ENCODE data around the gene ACY1. TPM values are rescaled to one million over a fixed set of nuclear protein-coding genes. Genes with fewer than 3 reads are reported as not detected.

The ACY1 gene
- total and polyA plus RNA-seq, 10 of the 15 experiments (the other 5 are each of a cell fraction or from before 2014, with no cell fraction given) = 18.5 to 42.2 (median 27.8) TPM

DNA sequence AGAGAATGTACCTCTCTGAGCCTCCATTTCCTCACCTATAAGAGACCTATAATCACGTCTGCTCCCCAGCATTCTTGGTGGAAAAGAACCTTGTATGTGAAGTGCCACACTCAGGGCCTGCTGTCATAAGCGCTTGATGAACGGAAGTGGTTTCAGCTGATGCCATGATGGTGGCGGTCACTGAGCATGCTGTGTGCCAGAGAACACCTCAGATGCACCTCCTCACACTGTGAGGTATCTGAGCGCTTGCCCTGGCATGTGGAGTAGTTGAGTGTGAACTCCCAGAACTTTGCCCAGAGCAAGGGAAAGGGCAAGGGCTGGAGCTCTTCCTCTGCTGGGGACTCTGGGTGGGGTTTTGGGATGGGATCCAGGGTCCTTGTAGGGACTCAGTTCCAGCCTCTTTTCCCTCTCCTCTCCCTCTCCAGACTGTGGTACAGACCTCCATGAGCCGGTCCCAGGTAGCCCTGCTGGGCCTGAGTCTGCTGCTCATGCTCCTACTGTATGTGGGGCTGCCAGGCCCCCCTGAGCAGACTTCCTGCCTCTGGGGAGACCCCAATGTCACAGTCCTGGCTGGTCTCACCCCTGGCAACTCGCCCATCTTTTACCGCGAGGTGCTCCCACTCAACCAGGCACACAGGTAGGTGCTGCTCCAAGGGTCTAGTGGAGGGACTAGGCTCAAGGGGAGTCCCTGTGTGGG lies 5.7 kb upstream of the ACY1 start:
- no peak for ATAC-seq
- H3K4me1 ChIP-seq (ENCODE audit: control insufficient read depth, insufficient read depth, low read length) = peaks cover 18% of the 10 kb centered on the region
- no peak overlapping the region for H3K4me3 ChIP-seq
- H3K4me2 ChIP-seq (ENCODE audit: control insufficient read depth, insufficient read depth) = no peak overlapping the region
- H3K36me3 ChIP-seq (ENCODE audit: control insufficient read depth in 2 of 2, insufficient read depth in 2 of 2, low read length in 1 of 2) = no peaks in the 10 kb centered on the region
- 87% methylated on average over 9 of the region's 9 CpGs for WGBS (ENCODE audit: insufficient coverage, insufficient replicate concordance, low lambda C conversion rate, missing lambda C conversion rate)
- H3K9ac ChIP-seq (ENCODE audit: control insufficient read depth, insufficient read depth, low read length) = no peak overlapping the region
- peaks cover 8% of the 10 kb centered on the region for H3K79me2 ChIP-seq (ENCODE audit: control insufficient read depth, insufficient read depth, low read length)
- TF ChIP-seq RELA (IDR thresholded peaks at IDR 0.05; ENCODE audit: borderline replicate concordance, partially characterized antibody) = no peak
- no peak for TF ChIP-seq TCF7 (IDR thresholded peaks at IDR 0.05; ENCODE audit: borderline replicate concordance)
- no peak for TF ChIP-seq NFXL1 (IDR thresholded peaks at IDR 0.05; ENCODE audit: borderline replicate concordance)
- no peak for TF ChIP-seq CBFB (IDR thresholded peaks at IDR 0.05; ENCODE audit: low read depth)
- no peak for TF ChIP-seq ZNF207 (IDR thresholded peaks at IDR 0.05; ENCODE audit: borderline replicate concordance)
- no peak for TF ChIP-seq SMAD1 (IDR thresholded peaks at IDR 0.05; ENCODE audit: low read depth, partially characterized antibody)
- TF ChIP-seq BCL3 (IDR thresholded peaks at IDR 0.05; ENCODE audit: borderline replicate concordance, insufficient read depth, low read depth, low read length, poor library complexity, severe bottlenecking) = no peak
- no peak for TF ChIP-seq E2F8 (IDR thresholded peaks at IDR 0.05; ENCODE audit: low read depth, partially characterized antibody)
- TF ChIP-seq, protein P1, sequence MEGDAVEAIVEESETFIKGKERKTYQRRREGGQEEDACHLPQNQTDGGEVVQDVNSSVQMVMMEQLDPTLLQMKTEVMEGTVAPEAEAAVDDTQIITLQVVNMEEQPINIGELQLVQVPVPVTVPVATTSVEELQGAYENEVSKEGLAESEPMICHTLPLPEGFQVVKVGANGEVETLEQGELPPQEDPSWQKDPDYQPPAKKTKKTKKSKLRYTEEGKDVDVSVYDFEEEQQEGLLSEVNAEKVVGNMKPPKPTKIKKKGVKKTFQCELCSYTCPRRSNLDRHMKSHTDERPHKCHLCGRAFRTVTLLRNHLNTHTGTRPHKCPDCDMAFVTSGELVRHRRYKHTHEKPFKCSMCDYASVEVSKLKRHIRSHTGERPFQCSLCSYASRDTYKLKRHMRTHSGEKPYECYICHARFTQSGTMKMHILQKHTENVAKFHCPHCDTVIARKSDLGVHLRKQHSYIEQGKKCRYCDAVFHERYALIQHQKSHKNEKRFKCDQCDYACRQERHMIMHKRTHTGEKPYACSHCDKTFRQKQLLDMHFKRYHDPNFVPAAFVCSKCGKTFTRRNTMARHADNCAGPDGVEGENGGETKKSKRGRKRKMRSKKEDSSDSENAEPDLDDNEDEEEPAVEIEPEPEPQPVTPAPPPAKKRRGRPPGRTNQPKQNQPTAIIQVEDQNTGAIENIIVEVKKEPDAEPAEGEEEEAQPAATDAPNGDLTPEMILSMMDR (IDR thresholded peaks at IDR 0.05 in 2 of 3, conservative IDR thresholded peaks at IDR 0.05 in 1 of 3; ENCODE audit: control insufficient read depth in 2 of 3, extremely low read depth in 1 of 3, insufficient read depth in 1 of 3, low read depth in 3 of 3, low read length in 3 of 3) = no peak
- no peak for TF ChIP-seq HDAC6 (IDR thresholded peaks at IDR 0.05; ENCODE audit: unreplicated experiment)
- no peak for TF ChIP-seq LARP7 (IDR thresholded peaks at IDR 0.05)
- TF ChIP-seq NFYB (IDR thresholded peaks at IDR 0.05; ENCODE audit: insufficient read depth, low read depth, low read length) = no peak
- no peak for TF ChIP-seq ZBED1 (IDR thresholded peaks at IDR 0.05; ENCODE audit: borderline replicate concordance)
- TF ChIP-seq MYC (IDR thresholded peaks at IDR 0.05; ENCODE audit: insufficient read depth, insufficient read length, insufficient replicate concordance, low read length, severe bottlenecking) = no peak
- no peak for TF ChIP-seq CBX5 (IDR thresholded peaks at IDR 0.05; ENCODE audit: low read depth)
- no peak for TF ChIP-seq CEBPB (IDR thresholded peaks at IDR 0.05; ENCODE audit: borderline replicate concordance in 1 of 2, low read depth in 2 of 2, low read length in 2 of 2)
- no peak for TF ChIP-seq IRF4 (IDR thresholded peaks at IDR 0.05; ENCODE audit: low read depth, low read length)
- no peak for TF ChIP-seq EED (IDR thresholded peaks at IDR 0.05; ENCODE audit: low read depth)
- in situ Hi-C loops (cut with MboI) (no loop called here), intact Hi-C loops (cut with micrococcal nuclease; ENCODE audit: unreplicated experiment) (no loop called here)
- no peak overlapping the region for H2AFZ ChIP-seq (ENCODE audit: control insufficient read depth, low read depth, low read length)
- ChIA-PET POLR2A (no interaction called here), RAD21 (ENCODE audit: unreplicated experiment) (interaction anchor here (1.4 kb wide), 1 partner anchor 36 kb away, joined by 3 read pairs; the partner anchor contains the start of genes PARP3 and RRP9), CTCF (interaction anchor here (5.3 kb wide), 1 partner anchor 34 kb away, joined by 79 read pairs; the partner anchor contains the start of genes PARP3 and RRP9), SMC1A (ENCODE audit: uncharacterized antibody, unreplicated experiment) (no interaction called here)
- H3K27ac ChIP-seq (ENCODE audit: control insufficient read depth, insufficient read depth) = no peak overlapping the region
- no peaks in the 10 kb centered on the region for H3K27me3 ChIP-seq (replicated peaks in 1 of 2; ENCODE audit: control insufficient read depth in 2 of 2, insufficient read depth in 2 of 2, low read length in 1 of 2)
- no peaks in the 10 kb centered on the region for H3K9me3 ChIP-seq (replicated peaks; ENCODE audit: control insufficient read depth, insufficient read depth, low read length)
- no peaks in the 10 kb centered on the region for H4K20me1 ChIP-seq (ENCODE audit: control insufficient read depth, insufficient read depth)
- FAIRE-seq = no peak
- no peak for DNase-seq (ENCODE audit: low read depth, low spot score)
- BruUV-seq (replicated peaks) = no TSS peak

Measured in GM12878 (cell line).